Measurements from ENCODE around the gene FAM120AOS.

DNA sequence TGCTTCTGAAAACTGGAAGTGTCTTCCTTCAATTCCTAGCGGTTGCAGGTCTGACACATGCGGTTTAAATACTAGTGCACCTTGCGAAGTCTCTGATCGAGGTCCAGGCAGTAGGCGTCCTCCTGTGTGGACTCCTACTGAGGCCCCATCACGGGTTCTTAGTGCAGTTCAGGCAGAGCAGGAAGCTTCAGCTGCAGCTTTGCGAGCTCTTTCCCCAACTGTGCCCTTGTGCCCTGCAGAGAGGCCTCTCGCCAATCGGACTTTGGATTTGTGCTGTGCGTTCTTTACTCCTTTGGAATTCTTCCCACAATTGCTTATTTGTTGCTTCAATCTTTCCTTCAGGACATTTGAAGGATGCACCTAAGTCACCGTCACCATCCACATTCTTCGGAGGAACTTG lies 40.6 kb upstream of the FAM120AOS start:
- TF ChIP-seq, protein P1, sequence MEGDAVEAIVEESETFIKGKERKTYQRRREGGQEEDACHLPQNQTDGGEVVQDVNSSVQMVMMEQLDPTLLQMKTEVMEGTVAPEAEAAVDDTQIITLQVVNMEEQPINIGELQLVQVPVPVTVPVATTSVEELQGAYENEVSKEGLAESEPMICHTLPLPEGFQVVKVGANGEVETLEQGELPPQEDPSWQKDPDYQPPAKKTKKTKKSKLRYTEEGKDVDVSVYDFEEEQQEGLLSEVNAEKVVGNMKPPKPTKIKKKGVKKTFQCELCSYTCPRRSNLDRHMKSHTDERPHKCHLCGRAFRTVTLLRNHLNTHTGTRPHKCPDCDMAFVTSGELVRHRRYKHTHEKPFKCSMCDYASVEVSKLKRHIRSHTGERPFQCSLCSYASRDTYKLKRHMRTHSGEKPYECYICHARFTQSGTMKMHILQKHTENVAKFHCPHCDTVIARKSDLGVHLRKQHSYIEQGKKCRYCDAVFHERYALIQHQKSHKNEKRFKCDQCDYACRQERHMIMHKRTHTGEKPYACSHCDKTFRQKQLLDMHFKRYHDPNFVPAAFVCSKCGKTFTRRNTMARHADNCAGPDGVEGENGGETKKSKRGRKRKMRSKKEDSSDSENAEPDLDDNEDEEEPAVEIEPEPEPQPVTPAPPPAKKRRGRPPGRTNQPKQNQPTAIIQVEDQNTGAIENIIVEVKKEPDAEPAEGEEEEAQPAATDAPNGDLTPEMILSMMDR (IDR thresholded peaks at IDR 0.05), result no peak
- TF ChIP-seq NPAS2 (CRISPR knock-in tag; IDR thresholded peaks at IDR 0.05; ENCODE audit: borderline replicate concordance) (no peak), CHD2 (IDR thresholded peaks at IDR 0.05; ENCODE audit: low read length, partially characterized antibody) (no peak), NFE2L2 (conservative IDR thresholded peaks at IDR 0.05; ENCODE audit: low read length) (no peak), MAFK (IDR thresholded peaks at IDR 0.05; ENCODE audit: partially characterized antibody) (no peak), REST (IDR thresholded peaks at IDR 0.05) (no peak), HOXA7 (CRISPR knock-in tag; IDR thresholded peaks at IDR 0.05) (no peak), ZNF302 (CRISPR knock-in tag; IDR thresholded peaks at IDR 0.05) (no peak), CHD4 (IDR thresholded peaks at IDR 0.05; ENCODE audit: borderline replicate concordance) (no peak), RNF2 (IDR thresholded peaks at IDR 0.05; ENCODE audit: borderline replicate concordance, low read depth) (no peak), JUNB (IDR thresholded peaks at IDR 0.05) (no peak)
